Left renal cortex interstitium (tissue), 4 donors: ENCODE results near the gene SVIL. TPM values are rescaled to one million over a fixed set of nuclear protein-coding genes. Genes with fewer than 3 reads are reported as not detected.
"Not testable (repeated sequence)": the region's sequence is repeated elsewhere in the genome, so short reads cannot be mapped to it uniquely, and the experiment has no call there.

ENCODE experiments used
- DNase-seq, 4 donors: peaks; one replicate each; pipeline ENCODE4 v3.0.0-alpha.2; 2013; ENCODE audit warnings: low read depth in 4 of 4, low spot score in 2 of 4, missing footprints in 1 of 4
- polyA plus RNA-seq, 4 donors: library from polyadenylated mRNA; unstranded; fragments of 120-200 nt; gene quantifications; one replicate each; pipeline ENCODE4 v1.2.1, GENCODE V29; 2013; ENCODE audit not compliant: insufficient read length in 4 of 4

The SVIL gene
- polyA plus RNA-seq, 4 donors: 38.6 to 42.5 (median 40.9) TPM

- not testable (repeated sequence) for DNase-seq
Observed at GRCh38 chr10:29624357-29624756, 10.4 kb downstream of the SVIL start.

GRCh38 chr10:29623797-29624196 lies 11.0 kb downstream of the SVIL start:
- no peak for DNase-seq

- no peak for DNase-seq
Observed at GRCh38 chr10:29622382-29622922, 12.3 kb downstream of the SVIL start.

GRCh38 chr10:29621161-29621560 lies 13.6 kb downstream of the SVIL start:
- DNase-seq: no peak

- DNase-seq: no peak
Observed at GRCh38 chr10:29620112-29620690, 14.6 kb downstream of the SVIL start.

GRCh38 chr10:29619241-29619669 lies 15.5 kb downstream of the SVIL start:
- peak in 1 of 4 donors; percentile 34 for DNase-seq

GRCh38 chr10:29618341-29619171 lies 16.2 kb downstream of the SVIL start:
- DNase-seq: peak in 2 of 4 donors; percentile 57

- DNase-seq: peak in 2 of 4 donors; percentile 53 to 63
Observed at GRCh38 chr10:29617880-29618340, 16.9 kb downstream of the SVIL start.

GRCh38 chr10:29616542-29616941 lies 18.2 kb downstream of the SVIL start:
- no peak for DNase-seq

GRCh38 chr10:29615195-29615594 lies 19.6 kb downstream of the SVIL start:
- DNase-seq: no peak

GRCh38 chr10:29614289-29614688 lies 20.5 kb downstream of the SVIL start:
- not testable (repeated sequence) for DNase-seq

GRCh38 chr10:29613791-29614190 lies 21.0 kb downstream of the SVIL start:
- no peak for DNase-seq

- no peak for DNase-seq
Observed at GRCh38 chr10:29613196-29613595, 21.6 kb downstream of the SVIL start.

GRCh38 chr10:29612657-29613056 lies 22.1 kb downstream of the SVIL start:
- no peak for DNase-seq

- DNase-seq: no peak
Observed at GRCh38 chr10:29611781-29612381, 22.9 kb downstream of the SVIL start.

GRCh38 chr10:29610876-29611647 lies 23.7 kb downstream of the SVIL start:
- DNase-seq: no peak

GRCh38 chr10:29610331-29610730 lies 24.4 kb downstream of the SVIL start:
- not testable (repeated sequence) for DNase-seq

- no peak for DNase-seq
Observed at GRCh38 chr10:29609696-29610095, 25.1 kb downstream of the SVIL start.

GRCh38 chr10:29608476-29609301 lies 26.1 kb downstream of the SVIL start:
- DNase-seq: no peak

- no peak for DNase-seq
Observed at GRCh38 chr10:29608062-29608461, 26.7 kb downstream of the SVIL start.
